ENCODE measurements around the gene BCKDHB.

DNA sequence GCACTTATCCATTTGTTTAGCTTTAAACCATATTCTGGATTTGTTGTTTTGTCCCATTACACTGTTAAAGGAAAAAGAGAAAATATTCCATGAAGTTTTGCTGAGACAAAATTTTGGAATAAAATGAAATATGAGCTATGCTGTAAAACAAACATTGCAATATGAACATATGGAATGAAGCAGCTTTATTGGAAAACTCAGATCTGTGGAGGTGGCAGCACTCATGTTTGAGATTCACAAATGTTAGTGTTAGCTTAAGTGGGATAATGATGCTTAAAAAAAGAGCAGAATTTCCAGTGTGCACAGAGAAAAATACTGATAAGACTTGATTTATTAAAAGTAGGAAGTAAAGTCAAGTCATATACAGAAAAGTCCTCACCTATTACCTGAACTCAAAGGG, 196.2 kb downstream of the BCKDHB start:
- TF ChIP-seq CTCF (IDR thresholded peaks at IDR 0.05) (no peak), POLR2AphosphoS5 (IDR thresholded peaks at IDR 0.05) (no peak)
